HCEC 1CT (cell line): ENCODE measurements around the gene CNN1.
"Not testable (repeated sequence)": the region's sequence is repeated elsewhere in the genome, so short reads cannot be mapped to it uniquely, and the experiment has no call there.

Experiments used
- DNase-seq: peaks from one replicate; pipeline ENCODE4 v3.0.0-alpha.2; 2017

CNN1 gene

DNA sequence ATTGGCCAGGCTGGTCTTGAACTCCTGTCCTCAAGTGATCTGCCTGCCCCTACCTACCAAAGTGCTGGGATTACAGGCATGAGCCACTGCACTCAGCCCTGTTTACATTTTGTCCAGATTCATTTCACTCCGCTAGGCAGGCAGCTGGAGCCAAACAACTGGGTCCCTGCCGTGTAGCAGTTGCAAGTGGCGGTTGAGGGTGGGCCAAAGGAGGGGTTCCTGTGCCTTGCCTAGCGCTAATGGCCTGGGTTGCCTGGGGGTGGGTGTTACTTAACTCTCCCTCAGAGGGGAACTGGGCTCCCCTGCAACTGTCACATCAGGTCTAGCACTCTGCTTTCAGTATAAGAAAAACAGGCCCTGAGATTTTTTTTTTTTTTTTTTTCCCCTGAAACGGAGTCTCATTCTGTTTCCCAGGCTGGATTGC is 31.4 kb downstream of the CNN1 start:
- DNase-seq, result no peak

GRCh38 chr19:11573354-11573753 is 34.7 kb downstream of the CNN1 start:
- DNase-seq, result not testable (repeated sequence)

DNA sequence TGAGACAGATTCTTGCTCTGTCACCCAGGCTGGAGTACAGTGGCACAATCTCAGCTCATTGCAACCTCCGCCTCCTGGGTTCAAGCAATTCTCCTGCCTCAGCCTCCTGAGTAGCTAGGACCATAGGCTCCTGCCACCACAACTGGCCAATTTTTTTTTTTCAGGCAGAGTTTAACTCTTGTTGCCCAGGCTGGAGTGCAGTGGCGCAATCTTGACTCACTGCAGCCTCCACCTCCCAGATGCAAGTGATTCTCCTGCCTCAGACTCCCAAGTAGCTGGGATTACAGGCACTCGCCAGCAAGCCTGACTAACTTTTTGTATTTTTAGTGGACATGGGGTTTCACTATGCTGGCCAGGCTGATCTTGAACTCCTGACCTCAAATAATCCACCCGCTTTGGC is 35.1 kb downstream of the CNN1 start:
- not testable (repeated sequence) for DNase-seq

GRCh38 chr19:11574689-11575088 is 36.0 kb downstream of the CNN1 start:
- no peak for DNase-seq

- DNase-seq, result no peak
Observed at GRCh38 chr19:11576227-11576626, 37.6 kb downstream of the CNN1 start.

DNA sequence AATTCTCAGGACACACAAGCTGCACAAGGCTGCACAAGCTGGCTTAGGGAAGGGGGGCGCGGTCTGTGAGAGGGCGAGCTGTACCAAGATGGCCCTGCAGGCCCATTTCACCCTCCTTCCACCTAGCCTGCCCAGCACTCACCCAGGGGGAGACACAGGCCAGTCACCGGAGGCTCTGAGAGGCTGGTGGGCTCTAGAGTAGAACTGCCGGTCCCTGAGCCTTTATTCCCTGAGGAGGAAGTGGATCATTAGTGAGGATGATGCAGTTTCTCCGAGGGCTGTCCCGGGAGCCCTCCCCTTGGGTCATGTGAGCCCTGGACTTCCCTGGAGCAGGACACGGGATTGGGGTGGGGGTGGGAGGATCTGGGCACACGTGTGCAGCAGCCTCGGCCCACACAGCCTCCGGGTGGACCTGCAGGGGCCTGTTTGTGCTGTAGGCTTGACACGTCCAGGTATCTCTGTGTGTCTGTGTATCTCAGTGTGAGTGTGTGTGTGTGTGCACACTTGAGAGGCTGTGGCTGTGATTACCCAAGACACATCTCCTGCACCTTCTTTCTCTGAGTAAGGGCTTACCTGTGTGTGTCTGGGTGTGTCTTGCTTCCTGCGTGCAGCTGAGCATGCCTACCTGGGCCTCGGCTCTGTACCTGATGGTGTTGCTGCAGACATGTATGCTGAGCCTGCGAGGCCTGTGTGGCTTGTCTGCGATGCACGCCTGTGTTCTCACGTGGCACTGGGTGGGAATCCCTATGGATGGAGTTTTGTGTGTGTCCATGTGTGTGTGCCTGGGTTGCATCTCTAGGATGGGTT is 39.0 kb downstream of the CNN1 start, which contains the start of gene ACP5:
ACP5 (minus strand) TSS at position 195 of the 807 bp plus-strand sequence. CDS start 328 bp downstream, outside the sequence.
- DNase-seq, result no peak

DNA sequence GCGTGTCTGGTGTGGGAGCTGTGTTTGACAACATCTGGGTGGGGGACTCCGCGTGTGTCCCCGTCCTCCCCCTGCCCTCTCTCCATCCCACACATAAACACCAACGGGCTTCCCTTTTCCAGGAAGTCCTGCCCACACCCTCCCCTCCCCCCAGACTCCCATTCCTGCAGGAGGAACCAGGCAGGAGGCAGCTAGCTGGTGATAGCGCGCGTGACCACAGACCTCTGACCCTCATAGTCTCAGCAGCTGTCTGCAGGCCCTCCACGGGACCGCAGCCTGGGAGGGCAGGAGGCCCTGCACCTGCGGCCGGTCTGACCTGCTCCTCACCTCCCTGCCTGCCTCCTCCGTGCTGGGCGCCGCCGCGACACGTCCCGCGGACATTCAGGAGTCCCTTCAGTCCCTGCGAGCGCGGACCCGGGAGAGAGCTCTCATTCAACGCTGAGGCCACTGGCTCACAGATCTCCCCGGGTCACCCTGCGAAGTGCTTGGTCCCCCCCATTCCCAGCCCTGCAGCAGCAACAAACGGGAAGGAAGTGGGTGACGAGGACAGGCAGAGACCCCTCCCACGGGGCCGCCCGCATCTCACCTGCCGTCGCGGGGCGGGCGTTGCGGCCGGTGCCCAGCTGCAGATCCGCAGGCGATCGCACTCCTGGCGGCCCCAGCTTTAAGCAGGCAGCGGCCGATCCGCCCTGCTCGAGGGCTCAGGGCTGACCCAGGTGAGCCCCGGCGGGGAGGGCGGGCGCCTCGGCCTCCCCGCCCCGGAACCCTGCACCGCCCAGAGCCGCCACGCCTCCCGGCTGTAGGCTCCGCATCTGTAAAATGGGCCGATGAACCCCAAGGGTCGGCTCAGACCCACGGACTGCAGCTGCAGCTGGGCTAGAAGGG is 39.8 kb downstream of the CNN1 start:
- DNase-seq, result no peak

DNA sequence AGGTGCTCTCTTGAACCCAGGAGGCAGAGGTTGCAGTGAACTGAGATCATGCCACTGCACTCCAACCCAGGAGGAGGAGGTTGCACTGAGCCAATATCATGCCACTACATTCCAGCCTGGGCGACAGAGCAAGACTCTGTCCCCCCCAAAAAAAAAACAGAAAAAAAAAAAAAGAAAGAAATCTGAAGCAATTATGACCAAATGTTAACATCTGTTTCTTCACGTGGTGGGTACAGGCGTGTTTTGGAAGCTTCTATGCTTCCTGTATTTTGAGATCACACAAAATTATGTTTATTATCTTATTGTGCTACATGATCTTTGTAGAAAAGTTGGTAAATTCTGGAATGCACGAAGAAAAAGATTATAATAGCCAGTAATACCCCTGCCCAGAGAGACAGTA is 41.5 kb downstream of the CNN1 start:
- DNase-seq, result no peak

DNA sequence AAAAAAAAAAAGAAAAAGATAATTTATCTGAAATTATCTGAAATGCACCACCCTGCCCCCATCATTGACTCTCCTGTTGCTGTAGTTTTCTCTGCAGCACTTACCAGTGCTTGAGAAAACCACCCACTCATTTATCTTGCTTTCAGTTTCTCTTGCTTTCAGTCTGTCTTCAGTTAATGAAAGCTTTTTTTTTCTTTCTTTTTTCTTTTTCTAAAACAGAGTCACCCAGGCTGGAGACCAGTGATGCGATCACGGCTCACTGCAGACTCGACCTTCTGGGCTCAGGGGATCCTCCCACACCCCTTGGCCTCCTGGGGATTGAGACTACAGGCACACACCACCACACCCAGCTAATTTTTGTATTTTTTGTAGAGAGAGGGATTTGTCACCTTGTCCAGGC is 43.1 kb downstream of the CNN1 start:
- no peak for DNase-seq

- no peak for DNase-seq
Observed at GRCh38 chr19:11586331-11586730, 47.7 kb downstream of the CNN1 start.

- peak; percentile 59 for DNase-seq
Observed at GRCh38 chr19:11587302-11587974, 48.8 kb downstream of the CNN1 start.

GRCh38 chr19:11587975-11588631 is 49.5 kb downstream of the CNN1 start:
- DNase-seq, result no peak

GRCh38 chr19:11594084-11594483 is 55.4 kb downstream of the CNN1 start:
- DNase-seq, result no peak

GRCh38 chr19:11596156-11596555 is 57.5 kb downstream of the CNN1 start:
- DNase-seq, result no peak

GRCh38 chr19:11597202-11598102 is 58.8 kb downstream of the CNN1 start, which contains the start of gene ZNF627:
Gene ZNF627 (plus strand): TSS chr19:11597483. CDS start chr19:11597628, 145 bp downstream.
- peak; percentile 97 for DNase-seq

DNA sequence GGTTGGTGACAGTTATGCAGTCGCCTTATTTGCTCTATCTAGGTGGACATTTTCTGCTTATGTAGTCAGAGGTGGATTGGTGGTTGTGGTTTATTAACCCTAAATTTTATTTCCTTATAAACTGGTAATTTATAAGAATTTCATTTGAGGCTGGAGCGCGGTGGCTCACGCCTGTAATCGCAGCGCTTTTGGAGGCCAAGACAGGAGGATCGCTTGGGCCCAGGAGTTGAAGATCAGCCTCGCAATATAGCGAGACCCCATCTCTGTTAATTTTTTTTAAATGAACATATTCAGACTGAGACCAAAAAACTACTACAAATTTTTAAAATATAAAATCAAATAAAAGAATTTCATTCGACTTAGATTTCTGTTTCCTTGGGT is 59.4 kb downstream of the CNN1 start:
- DNase-seq, result no peak

GRCh38 chr19:11598746-11599145 is 60.1 kb downstream of the CNN1 start:
- DNase-seq, result no peak

DNA sequence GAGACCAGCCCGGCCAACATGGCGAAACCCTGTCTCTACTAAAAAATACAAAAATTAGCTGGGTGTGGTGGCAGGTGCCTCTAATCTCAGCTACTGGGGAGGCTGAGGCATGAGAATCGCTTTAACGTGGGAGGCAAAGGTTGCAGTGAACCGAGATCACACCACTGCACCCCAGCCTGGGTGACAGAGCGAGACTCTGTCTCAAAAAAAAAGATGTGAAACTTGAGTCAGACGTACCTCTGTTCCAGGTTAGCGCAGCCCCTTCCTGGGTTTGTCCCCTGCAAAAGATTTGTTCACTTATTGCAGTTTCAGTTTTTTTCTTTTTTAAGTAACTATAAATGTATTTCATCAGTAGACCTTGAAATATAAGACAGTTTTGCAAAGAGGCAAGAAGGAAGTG is 61.1 kb downstream of the CNN1 start:
- DNase-seq, result not testable (repeated sequence)
